ENCODE data around the gene LY6G6F.

LY6G6F gene, protein sequence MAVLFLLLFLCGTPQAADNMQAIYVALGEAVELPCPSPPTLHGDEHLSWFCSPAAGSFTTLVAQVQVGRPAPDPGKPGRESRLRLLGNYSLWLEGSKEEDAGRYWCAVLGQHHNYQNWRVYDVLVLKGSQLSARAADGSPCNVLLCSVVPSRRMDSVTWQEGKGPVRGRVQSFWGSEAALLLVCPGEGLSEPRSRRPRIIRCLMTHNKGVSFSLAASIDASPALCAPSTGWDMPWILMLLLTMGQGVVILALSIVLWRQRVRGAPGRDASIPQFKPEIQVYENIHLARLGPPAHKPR

DNA sequence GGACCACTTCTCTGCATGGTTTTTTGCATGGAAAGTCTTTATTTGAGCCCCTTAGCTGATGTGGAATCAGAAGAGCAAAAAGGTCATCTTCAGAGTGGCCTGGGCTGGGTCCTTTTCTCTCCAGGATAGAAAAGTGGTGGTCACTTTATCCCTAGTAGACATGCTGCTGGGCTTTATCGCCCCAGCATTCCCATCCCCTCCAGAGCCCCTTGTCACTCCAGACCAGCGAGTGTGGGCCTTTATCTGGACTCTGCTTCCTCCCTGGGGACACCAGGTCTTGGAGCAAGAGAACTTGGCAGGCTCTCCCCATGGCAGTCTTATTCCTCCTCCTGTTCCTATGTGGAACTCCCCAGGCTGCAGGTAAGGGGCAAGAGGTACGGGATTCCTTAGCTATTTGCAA is at the start of gene LY6G6F:
Gene LY6G6F, plus strand, starts transcription at position 268 of the 400 bp plus-strand sequence. Its CDS starts 41 bp downstream, at position 309.
- no peak for DNase-seq

DNA sequence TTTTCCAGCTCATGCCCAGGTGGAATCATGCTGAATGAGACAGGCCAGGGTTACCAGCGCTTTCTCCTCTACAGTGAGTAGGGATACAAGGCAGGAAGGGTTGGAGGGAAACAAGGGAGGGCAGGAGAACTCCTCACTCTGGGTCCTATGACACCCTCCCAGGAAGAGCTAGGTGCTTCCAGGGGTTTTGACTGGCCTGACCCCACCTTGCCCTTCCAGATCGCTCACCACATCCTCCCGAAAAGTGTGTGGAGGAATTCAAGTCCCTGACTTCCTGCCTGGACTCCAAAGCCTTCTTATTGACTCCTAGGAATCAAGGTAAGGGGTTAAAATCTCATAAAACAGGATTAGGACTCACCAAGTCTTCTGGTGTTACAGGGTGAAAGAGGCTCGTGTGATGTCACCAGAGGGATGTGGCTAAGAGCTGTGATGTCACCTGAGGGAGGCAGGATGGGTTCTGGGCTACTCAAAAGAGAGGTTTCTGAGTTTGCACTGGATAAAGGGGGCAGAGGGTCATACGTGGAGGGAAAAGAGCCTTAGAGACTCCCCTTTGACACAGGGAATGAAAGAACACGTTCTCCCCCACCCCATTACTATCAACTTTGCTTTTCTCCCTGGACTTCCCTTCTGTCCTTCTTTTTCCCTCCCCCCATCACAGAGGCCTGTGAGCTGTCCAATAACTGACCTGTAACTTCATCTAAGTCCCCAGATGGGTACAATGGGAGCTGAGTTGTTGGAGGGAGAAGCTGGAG is 49.1 kb upstream of the LY6G6F start:
- no peak for DNase-seq

DNA sequence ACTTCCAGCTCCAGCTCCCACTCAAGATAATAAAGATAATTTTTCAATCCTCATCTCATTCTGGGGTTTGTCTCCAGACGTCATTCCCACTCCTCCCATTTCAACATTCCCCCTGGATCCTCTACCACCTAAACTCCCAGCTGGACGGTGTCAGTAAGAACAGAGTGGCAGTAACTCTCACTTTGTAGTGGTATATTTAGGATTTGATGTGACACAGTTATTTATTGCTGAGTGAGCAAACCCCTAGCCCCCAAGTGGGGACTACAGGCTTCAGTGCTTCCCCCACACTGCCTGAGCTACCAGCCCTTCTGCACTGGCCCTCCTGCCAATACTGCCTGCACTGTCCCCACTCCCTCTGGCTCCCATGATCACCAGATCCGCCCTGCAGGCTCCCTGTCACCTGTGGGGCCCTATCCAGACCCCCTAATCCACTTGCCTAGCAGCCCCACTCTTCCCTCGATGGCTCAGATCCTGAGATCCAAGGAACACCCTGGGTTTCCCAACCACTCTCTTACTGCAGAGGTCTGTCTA is 48.4 kb upstream of the LY6G6F start:
- no peak for DNase-seq

DNA sequence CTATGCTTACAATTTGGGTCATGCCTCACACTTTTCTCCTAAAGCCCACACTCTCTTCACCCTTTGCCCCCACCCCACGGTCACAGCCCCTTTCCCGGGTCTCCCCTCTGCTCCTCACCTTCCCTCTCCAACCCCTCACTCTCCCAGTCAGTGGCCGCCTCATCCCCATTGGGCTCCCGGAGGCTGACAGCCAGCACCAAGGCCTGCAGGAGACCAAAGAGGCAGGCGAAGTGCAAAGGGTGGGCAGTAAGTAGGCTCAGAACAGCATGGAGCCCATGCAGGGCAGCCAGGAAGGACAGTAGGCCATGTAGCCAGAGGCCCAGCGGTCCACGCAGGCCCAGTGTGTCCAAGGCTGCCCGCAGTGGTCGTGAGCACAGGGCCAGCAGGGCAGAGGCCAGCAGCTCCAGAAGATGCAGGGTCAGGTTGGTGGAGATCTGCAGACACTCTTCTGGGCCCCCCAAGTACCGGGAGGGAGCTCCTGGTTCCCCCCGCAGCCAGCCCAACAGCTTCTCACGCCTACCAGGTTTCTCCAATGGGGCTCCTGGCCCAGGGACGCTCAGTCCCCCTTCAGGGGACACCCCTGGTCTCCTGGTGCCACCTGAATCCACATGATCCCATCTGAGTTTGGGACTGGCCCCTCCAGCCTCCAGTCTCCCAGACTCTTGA is 47.5 kb upstream of the LY6G6F start:
- no peak for DNase-seq

DNA sequence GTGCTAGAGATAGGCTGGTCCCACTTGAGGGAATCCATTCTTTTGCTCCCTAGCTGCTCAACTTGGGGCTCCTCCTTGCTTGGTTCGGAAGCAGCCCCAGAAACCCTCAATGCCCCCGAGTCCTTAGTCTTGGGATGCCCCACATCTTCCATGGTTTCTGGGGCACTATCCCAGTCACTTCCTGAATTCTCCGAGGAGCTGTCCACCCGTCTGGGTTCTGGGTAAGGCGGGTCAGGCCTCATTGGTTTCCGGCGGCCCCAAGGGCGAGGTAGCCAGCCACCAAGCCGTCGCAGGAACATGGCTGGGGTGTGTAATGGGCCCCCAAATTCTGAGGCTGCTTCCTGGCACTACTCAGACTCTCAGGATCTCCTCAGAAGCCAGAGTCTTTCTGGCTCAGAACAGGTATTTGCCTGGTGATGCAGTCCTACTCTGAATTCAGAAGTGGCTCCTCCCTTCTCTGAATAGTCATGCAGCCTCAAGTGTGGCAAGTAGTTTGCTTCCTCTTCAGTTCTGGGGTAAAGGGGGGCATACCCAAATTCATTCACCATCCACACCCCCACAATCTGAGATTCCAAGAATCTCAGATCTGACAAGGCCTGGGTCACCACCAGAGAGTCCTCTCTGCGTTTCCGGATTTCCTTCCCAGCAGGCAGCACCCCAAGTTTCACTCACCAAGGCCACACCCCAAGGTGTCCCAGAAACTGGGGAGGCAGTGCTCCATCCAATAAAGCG is 46.9 kb upstream of the LY6G6F start:
- DNase-seq, result peak in 1 of 56 donors; percentile 30

DNA sequence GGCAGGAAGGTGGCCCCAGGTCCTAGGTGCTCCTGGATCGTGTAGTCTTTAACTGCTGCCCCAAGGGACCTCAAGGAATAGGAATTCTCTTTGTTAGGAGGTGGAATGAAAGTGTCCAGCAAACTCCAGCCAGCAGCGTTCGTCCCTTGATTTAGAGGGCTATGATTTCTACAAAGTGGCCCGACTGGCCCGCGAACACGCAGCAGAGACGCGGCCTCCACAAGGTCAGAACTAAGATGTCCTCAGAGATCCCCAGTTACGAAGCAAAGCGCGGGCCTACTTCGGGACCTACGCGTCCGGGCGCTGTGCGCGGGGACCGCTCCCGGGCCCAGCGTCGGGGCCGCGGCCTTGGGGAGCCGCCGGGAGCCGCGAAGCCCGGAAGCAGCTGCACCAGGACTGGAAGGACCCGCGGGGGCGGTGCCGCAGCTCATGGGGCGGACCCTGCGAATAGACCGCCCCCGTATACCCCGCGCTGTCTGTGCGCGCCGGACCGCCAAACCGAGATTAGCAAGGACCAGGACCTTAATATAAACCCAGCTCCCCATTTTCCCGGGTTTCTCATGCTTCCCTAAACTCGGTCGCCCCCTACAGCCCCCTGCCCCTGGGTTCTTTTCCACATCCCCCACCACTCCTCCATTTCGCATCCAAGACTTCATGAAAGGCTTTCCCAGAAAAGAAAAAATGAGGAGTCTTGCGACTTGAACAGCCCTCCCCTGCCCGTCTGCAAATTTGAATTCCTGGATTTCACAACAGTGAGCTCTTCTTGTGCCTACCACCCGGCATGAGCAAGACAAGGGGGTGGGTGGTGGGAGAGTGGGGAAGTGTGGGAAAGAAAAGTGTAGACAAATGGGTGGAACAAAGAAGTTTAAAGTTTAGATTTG is 46.0 kb upstream of the LY6G6F start, which contains the start of gene C6orf47:
Gene C6orf47, minus strand, starts transcription at position 398 of the 881 bp plus-strand sequence. CDS start 831 bp downstream, outside the sequence.
- peak in 55 of 56 donors; percentile 12 to 86 (median 57) for DNase-seq

DNA sequence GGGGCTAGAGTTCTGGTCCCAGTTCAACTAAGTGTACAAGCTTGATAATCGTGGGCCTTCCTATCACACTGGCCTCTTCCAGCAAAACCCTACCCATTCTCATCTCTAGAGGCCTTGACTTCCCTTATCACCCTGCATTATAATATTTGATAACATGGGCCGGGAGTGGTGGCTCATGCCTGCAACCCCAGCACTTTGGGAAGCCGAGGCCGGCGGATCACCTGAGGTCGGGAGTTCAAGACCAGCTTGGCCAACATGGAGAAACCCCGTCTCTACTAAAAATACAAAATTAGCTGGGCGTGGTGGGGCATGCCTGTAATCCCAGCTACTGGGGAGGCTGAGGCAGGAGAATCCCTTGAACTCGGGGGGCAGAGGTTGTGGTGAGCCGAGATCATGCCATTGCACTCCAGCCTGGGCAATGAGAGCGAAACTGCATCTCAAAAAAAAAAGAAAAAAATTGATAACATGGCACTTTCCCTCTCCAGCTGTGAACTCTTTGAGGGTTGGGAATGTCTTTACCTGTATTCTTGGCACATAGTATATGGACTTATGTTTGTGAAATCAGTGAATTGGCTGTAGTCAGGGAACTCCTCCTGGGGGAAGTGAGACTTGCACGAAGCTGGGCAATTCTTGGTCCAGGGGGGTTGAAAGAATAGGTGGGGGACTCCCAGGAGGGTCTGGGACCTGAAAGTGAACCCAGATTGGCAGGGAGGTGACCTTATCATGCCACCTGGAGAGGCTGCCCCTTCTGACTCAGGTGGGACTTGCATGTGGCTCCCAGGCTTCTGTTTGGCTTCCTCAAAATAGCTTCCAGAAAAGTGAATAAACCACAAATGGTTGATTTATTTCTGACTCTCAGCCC is 45.2 kb upstream of the LY6G6F start:
- no peak for DNase-seq

DNA sequence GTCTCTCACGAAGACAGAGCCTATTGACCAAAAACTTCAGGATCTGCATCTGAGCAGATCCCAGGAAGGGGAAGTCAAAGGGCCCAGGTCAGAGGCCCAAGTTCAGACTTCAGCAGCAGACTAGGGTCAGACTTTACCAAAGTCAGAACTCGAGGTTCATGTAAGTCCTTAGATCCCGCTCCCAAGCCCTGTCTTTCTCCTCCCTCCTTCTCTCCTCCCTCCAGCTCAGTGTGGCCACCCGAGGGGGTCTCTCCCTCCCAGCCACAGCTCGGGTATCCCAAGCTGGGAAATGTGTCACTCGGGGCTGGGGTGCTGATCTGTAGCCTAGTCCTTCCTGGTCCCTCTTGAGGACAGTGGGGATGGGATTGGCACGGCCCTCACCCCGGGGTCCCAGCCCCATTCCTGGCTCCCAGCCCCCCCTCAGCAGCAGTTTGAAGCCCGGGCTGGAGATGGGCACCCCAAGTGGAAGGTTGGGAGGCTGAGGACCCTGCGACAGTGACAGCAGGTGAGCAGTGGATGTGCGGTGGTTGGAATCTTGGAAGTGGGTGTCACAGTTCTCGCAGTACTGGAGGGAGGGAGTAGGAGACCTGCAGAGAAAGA is 44.4 kb upstream of the LY6G6F start:
- no peak for DNase-seq

DNA sequence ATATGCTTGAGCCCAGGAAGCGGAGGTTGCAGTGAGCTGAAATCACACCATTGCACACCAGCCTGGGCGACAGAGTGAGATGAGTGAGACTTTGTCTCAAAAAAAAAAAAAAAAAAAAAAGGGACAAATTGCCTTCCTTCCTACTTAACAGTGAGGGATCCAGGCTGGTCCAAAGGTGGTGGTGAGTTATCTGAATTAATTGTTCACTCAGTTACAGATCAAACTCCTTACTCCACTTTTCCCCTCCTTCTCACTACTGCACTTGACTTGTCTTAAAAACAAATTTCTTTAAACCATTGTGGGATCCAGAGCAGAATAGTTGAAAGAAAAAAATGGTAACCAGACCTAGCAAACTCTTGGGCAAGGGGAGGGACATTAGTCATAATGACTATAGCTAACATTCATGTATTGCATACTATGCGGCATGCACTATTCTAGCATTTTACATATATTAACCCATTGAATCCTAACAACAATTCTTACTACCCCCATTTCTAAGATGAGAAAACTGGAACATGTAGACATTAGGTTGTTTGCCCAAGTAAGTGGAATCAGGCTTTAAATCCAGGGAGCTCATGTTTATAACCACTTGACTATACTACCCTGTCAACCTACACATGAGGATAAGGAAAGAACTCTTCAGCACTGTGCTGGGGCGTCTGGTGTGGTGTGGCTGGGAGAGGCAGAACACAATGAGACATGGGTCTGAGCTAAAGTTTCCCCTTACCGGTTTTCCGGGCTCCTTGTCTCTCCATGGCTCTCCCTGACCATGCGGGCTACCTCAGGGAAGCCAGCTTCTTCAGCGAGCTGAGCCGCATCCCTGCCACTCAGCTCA is 43.3 kb upstream of the LY6G6F start:
- no peak for DNase-seq

DNA sequence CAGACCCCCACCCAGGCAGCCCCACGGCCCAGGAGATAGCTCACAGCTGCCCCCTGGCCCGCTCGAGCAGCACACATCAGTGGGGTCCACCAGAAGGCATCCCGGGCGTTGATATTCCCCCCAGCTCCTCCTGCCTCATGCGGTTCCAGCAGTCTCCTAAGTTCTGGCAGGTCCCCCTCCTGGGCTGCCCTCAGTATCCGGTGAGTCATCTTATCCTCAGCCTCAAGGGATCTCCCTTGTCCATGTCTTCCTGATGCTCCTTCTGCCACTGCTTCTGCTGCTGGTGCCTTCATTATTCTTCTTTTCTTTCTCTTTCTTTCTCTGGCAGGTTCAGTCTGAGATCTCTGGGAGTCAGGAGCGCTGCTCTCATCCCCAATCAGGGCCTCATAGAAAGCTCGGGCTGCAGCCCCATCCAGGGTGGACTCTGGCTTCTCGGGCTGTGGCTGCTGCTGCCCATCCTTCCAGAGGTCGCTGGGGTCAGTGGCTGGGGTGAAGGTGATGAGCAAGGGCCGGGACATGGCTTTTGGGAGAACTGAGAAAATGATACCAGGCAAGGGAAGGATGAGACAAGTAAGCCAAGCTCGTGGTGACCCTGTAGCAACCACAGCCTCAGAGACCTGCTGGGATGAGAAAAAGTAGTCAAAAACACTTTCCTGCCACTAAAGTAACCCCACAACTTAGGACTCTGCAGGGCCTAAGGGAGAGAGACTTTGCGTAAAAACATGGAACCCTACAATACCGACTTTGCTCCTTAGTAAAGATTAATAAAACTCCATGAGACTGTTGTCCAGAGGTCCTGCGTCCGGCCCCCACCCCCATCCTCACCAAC is 42.5 kb upstream of the LY6G6F start:
- DNase-seq, result peak in 3 of 56 donors; percentile 1 to 10 (median 8)

DNA sequence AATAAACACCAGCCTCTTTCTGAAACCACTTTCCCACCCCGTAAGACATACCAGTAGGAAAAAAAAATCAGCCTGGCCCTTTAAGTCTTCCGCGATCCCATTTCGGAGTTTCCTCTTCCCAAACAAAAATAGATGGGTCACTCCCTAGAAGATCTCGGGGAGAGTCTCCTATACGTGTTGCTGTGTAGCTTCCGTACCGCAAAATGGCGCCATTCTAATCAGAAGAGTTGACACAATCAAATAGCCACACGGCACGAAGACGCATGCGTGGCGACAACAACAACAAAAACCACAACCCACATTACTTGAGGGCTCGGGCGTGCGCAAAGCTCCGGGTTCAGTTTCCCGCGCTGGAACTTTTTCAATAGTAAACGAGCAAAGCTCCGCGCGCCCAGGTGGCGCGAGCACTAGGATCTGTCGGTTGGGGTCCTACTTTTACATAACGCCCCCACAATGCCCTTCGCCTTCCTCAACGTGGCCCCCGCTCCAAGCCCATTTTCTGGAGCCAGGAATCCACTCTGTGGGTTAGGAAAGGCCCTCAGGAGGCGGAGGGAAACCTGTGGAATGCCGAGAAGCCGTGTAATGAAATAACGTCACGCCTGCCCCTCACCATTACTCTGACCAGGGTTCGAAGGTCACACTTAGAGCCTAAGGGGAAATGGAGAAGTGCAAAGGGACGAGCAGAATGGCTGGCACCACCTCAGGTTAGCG is 41.7 kb upstream of the LY6G6F start, which contains the start of gene GPANK1:
Gene GPANK1, minus strand, starts transcription at position 208 of the 711 bp plus-strand sequence. CDS start 519 bp downstream, outside the sequence.
- DNase-seq, result peak; percentile 28 to 96 (median 84)

DNA sequence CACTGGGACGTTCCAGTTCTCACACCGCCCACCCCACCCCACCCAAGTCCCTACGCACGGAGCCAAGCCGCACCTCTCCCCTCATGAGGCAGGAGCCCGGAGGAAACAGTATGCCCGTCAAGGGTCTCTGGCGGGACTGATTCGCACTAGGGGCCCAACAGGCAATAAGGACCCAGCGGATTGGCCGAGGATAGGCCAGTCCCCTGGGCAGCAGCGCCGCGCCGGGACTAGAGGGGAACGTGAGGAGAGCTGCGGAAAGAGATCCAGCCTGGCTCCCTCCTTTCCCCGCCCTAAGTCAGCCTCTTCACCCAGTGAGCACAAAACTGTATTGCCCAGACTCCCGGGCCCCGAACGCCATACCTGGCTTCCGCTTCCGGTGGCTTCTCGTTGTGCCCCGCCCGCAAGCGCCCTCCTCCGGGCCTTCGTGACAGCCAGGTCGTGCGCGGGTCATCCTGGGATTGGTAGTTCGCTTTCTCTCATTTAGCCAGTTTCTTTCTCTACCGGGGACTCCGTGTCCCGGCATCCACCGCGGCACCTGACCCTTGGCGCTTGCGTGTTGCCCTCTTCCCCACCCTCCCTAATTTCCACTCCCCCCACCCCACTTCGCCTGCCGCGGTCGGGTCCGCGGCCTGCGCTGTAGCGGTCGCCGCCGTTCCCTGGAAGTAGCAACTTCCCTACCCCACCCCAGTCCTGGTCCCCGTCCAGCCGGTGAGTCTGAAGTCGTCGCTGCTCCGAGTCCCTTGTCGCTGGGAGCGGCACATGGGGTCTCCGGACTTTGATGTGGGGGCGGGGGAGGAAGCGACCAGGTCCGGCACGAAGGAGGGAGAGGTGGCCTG is 40.9 kb upstream of the LY6G6F start, which contains the start of gene CSNK2B:
Gene CSNK2B, plus strand, starts transcription at position 580 of the 836 bp plus-strand sequence. CDS start 752 bp downstream, outside the sequence.
- DNase-seq, result peak; percentile 72 to 99 (median 98)

DNA sequence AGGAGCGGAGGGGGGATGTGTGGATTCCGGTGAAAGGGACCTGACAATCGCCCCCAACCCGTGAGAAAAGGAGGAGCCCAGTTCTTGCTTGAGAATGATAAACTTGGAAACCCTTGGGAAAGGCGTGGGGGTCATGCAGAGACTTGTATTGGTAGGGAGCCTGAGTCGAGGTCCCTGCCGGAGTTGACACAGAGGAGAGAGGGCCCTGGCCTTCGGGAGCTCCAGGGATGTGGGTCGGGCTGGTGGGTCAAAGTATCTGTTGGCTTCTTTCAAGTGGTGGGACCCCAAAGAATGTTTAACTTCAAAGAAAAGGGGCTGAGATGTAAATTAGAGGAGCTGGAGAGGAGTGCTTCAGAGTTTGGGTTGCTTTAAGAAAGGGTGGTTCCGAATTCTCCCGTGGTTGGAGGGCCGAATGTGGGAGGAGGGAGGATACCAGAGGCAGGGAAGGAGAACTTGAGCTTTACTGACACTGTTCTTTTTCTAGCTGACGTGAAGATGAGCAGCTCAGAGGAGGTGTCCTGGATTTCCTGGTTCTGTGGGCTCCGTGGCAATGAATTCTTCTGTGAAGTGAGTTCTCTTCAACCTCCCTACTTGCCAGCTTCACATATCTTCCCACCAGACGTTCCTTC is 40.2 kb upstream of the LY6G6F start:
- no peak for DNase-seq

DNA sequence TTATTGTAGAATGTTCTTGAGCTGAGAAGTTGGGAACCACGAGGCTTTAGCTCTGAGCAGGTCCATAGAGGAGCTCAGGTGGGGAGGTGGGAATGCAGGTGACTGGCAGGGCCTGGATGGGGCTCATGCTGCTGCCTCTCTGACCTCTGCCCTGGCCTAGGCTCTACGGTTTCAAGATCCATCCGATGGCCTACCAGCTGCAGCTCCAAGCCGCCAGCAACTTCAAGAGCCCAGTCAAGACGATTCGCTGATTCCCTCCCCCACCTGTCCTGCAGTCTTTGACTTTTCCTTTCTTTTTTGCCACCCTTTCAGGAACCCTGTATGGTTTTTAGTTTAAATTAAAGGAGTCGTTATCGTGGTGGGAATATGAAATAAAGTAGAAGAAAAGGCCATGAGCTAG is 37.0 kb upstream of the LY6G6F start, which contains the start of gene LY6G5B:
Gene LY6G5B, plus strand, starts transcription at position 301 of the 400 bp plus-strand sequence. CDS start 975 bp downstream, outside the sequence.
- no peak for DNase-seq
